Uterus (tissue), 4 donors: ENCODE measurements around the gene SMURF1. TPM values are rescaled to one million over a fixed set of nuclear protein-coding genes. Genes with fewer than 3 reads are reported as not detected.

Source experiments
- DNase-seq, 2 donors: peaks; one replicate each; pipeline ENCODE4 v3.0.0-alpha.2; 2019 to 2020
- H3K27ac ChIP-seq, 2 donors: fragments of 200-600 bp; sonication (generic); 1 replicate in 1 of 2; 2 replicates in 1 of 2; pipeline ENCODE4 v1.5.1; 2016 to 2018
- H3K27me3 ChIP-seq, 2 donors: fragments of 200-600 bp; sonication (generic); one replicate each; pipeline ENCODE4 v1.5.1; 2018 to 2019; ENCODE audit warnings: control low read depth in 1 of 2
- H3K36me3 ChIP-seq, 2 donors: fragments of 200-600 bp; sonication (generic); one replicate each; pipeline ENCODE4 v1.5.1; 2019; ENCODE audit warnings: control low read depth in 1 of 2
- H3K4me1 ChIP-seq, 2 donors: fragments of 200-600 bp; sonication (generic); one replicate each; pipeline ENCODE4 v1.5.1; 2018 to 2019; ENCODE audit warnings: control low read depth in 1 of 2
- H3K4me3 ChIP-seq, 2 donors: fragments of 200-600 bp; sonication (generic); 1 replicate in 1 of 2; 2 replicates in 1 of 2; pipeline ENCODE4 v1.5.1; 2018 to 2019; ENCODE audit warnings: mild to moderate bottlenecking in 1 of 2
- H3K9me3 ChIP-seq, 2 donors: fragments of 200-600 bp; sonication (generic); one replicate each; pipeline ENCODE4 v1.5.1; 2019; ENCODE audit warnings: control low read depth in 1 of 2
- CTCF ChIP-seq, 4 experiments: fragments of 200-600 bp in 2 of 4; fragments of 450-650 bp in 2 of 4; sonication (generic) in 2 of 4; IDR thresholded peaks; one replicate each; pipeline ENCODE4 v1.5.1; 2016 to 2019; ENCODE audit warnings: antibody characterized with exemption in 4 of 4, mild to moderate bottlenecking in 2 of 4, moderate library complexity in 1 of 4
- POLR2A ChIP-seq, 2 donors: fragments of 450-650 bp; IDR thresholded peaks; one replicate each; pipeline ENCODE4 v1.6.1; 2016; ENCODE audit warnings: antibody characterized with exemption in 2 of 2, mild to moderate bottlenecking in 1 of 2, moderate library complexity in 1 of 2
- intact Hi-C: fragments of 100-400 bp; cut with DNase I; formaldehyde crosslinking; loops from one replicate; pipeline ENCODE4 v1.15.1; 2023; ENCODE audit warnings: low total_unique reads
- total RNA-seq, 4 donors: library from RNA; depleted of rRNA in 3 of 4; stranded (reverse); fragments of >200 nt in 3 of 4; gene quantifications; one replicate each; pipeline versions ENCODE4 v1.1.0 to v1.2.4, GENCODE V29; 2014 to 2023
- donor health status: DM: yes; HTN: yes; CAD: no.

The SMURF1 gene
- total RNA-seq, 4 donors from 2014 or later, result 14.4 to 39.5 (median 26.2) TPM

- H3K27me3 ChIP-seq, result no peaks in the 10 kb centered on the region
- DNase-seq, result no peak
- intact Hi-C loops, result no loop called here
- TF ChIP-seq POLR2A (IDR thresholded peaks at IDR 0.05) (no peak), CTCF (IDR thresholded peaks at IDR 0.05) (no peak)
- no peaks in the 10 kb centered on the region for H3K36me3 ChIP-seq
- no peak overlapping the region for H3K4me3 ChIP-seq
- H3K9me3 ChIP-seq, result no peaks in the 10 kb centered on the region
- no peak overlapping the region for H3K27ac ChIP-seq
- no peaks in the 10 kb centered on the region for H3K4me1 ChIP-seq
Measured at GRCh38 chr7:99086532-99086931, 57.4 kb downstream of the SMURF1 start.

GRCh38 chr7:99083733-99084132 lies 60.2 kb downstream of the SMURF1 start:
- Histone ChIP-seq H3K4me3 (no peak overlapping the region), H3K27me3 (no peaks in the 10 kb centered on the region), H3K36me3 (no peaks in the 10 kb centered on the region), H3K9me3 (no peaks in the 10 kb centered on the region), H3K4me1 (peaks cover 0 to 5% of the 10 kb centered on the region in 2 donors), H3K27ac (no peak overlapping the region)
- TF ChIP-seq POLR2A (IDR thresholded peaks at IDR 0.05) (no peak), CTCF (IDR thresholded peaks at IDR 0.05) (no peak)
- intact Hi-C loops, result no loop called here
- DNase-seq, result no peak

GRCh38 chr7:99083068-99083651 lies 60.7 kb downstream of the SMURF1 start:
- Histone ChIP-seq H3K9me3 (no peaks in the 10 kb centered on the region), H3K27ac (no peak overlapping the region)
- intact Hi-C loops, result no loop called here

GRCh38 chr7:99080679-99081078 lies 63.2 kb downstream of the SMURF1 start:
- H3K36me3 ChIP-seq, result no peaks in the 10 kb centered on the region
- TF ChIP-seq CTCF (IDR thresholded peaks at IDR 0.05) (no peak), POLR2A (IDR thresholded peaks at IDR 0.05) (no peak)

More at GRCh38 chr7:99083068-99083651, 60.7 kb downstream of the SMURF1 start:
- Histone ChIP-seq H3K4me1 (peaks cover 0 to 5% of the 10 kb centered on the region in 2 donors), H3K36me3 (no peaks in the 10 kb centered on the region), H3K4me3 (no peak overlapping the region), H3K27me3 (no peaks in the 10 kb centered on the region)
- no peak for TF ChIP-seq POLR2A (IDR thresholded peaks at IDR 0.05)
- TF ChIP-seq CTCF (IDR thresholded peaks at IDR 0.05), result no peak
- DNase-seq, result no peak

GRCh38 chr7:99079104-99079503 lies 64.8 kb downstream of the SMURF1 start:
- H3K9me3 ChIP-seq, result no peaks in the 10 kb centered on the region
- no peak overlapping the region for H3K27ac ChIP-seq
- no peaks in the 10 kb centered on the region for H3K36me3 ChIP-seq
- H3K27me3 ChIP-seq, result no peaks in the 10 kb centered on the region
- no peak for DNase-seq
- intact Hi-C loops, result no loop called here
- no peak for TF ChIP-seq POLR2A (IDR thresholded peaks at IDR 0.05)
- TF ChIP-seq CTCF (IDR thresholded peaks at IDR 0.05), result no peak
- H3K4me1 ChIP-seq, result peaks cover 0 to 5% of the 10 kb centered on the region in 2 donors
- H3K4me3 ChIP-seq, result no peak overlapping the region

More at GRCh38 chr7:99080679-99081078, 63.2 kb downstream of the SMURF1 start:
- H3K4me1 ChIP-seq, result peaks cover 0 to 5% of the 10 kb centered on the region in 2 donors
- no peak for DNase-seq
- no peak overlapping the region for H3K4me3 ChIP-seq
- H3K9me3 ChIP-seq, result no peaks in the 10 kb centered on the region
- intact Hi-C loops, result no loop called here
- H3K27ac ChIP-seq, result no peak overlapping the region
- no peaks in the 10 kb centered on the region for H3K27me3 ChIP-seq
